NCI-H187 (cell line): Measurements from ENCODE around the gene RALGAPA2.

Experiments
- DNase-seq, 2 experiments: peaks; one replicate each; lab custom pipeline; 2025; lab: John Stamatoyannopoulos, UW

Gene RALGAPA2

DNA sequence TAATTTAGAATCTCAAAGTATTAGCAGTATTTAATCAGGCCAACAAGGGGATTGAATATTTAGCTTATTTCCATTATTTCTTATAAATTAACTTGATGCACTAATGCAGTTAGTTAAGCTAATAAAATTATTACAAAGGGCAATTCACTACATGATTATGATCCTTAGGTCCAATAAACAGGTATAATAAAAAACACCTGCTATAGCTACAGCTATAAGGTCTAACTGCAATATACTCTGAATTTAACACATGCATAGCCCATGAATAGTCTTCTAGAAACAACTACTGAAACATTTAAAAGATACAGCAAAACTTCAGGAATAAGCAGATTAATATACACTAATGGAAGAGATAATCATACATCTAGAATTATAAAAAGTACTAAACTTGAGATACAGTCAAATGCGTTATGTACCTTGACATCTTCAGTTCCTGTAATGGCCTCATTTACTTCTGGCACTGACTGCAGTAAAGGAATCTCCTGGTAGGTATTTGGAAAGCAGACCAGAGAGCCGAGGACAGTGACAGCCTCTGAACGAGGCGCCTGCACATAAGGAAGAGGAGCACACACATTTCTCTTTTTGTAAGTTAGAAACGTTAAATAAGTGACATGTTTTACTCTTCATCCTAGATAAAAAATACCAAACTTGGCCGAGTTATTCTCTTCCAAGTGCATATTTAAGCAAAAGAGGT, 176.1 kb downstream of the RALGAPA2 start:
- no peak for DNase-seq

DNA sequence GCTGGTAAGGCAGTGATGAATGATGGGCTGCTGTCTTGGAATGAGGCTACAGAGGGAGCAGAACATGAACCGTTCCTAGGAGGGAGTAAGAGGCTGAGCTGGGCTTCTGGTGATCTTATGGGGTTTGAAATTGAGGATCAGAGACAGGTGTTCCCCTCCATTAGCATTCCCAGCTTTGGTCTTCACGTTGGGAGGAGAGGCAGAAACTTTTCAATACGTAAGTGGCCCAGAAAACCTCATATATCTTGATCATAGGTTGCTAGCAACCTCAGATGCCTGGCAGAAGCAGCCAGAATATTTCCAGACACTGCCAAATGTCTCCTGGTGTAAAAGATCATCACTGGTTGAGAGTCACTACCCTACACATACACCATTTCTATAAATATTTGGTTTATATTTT, 177.4 kb downstream of the RALGAPA2 start:
- no peak for DNase-seq

- DNase-seq: no peak
These were observed 181.2 kb downstream of the RALGAPA2 start for GRCh38 chr20:20531283-20531682.

DNA sequence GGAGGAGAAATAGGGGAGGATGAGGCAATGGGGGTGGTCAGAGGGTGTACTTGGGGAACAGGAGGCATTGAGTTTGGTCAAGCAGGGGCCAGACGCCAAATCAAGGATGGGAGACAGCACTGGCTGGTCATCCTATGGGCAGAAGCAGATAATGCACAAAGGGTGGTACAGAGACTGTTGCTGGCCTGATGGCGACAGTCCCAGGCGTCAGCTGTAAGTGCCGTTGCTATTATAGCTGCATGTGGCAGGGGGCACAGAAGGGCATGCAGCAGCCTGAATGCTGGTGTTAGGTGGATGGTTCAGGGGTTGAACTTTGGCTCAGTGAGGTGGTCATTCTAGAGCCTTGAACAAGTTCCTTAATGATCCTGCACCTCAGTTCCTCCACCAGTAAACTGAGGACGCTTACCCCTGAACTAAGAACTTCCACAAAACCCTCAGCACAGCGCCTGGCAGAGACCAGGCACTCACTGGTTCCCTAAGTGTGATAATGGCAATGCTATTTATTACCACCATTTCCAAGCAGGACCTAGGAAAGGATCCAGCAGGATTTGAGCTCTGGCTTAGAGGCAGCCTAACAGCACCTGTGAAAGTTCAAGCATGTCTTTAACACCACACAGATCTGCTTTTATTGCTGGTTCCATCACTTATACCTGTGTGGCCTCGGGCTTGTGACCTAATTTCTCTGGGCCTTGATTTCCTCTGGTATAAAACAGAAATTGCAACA, 181.9 kb downstream of the RALGAPA2 start:
- DNase-seq: no peak

GRCh38 chr20:20529597-20529996, 182.8 kb downstream of the RALGAPA2 start:
- DNase-seq: no peak

- no peak for DNase-seq
These were observed 183.6 kb downstream of the RALGAPA2 start for GRCh38 chr20:20528861-20529260.

- no peak for DNase-seq
These were observed 184.8 kb downstream of the RALGAPA2 start for GRCh38 chr20:20527661-20528060.

DNA sequence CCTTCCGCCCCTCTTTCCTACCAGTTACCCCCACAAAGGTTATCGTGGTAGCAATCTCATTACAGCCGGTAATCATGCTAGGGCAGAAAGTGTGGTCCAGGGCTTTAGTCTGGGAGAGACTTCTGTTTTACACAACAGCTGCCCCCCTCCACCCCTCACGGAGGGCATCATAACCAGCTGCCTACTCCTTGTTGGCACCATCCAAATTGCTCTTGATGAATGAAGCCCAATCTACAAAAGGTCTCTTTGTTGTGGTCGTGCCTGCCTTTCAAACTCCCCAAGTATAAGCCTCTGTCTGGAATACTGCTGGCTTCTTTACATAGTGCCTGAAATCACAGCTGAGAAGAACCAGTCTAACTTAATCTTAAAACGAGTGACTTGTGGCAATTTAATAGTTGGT, 186.7 kb downstream of the RALGAPA2 start:
- no peak for DNase-seq

- no peak for DNase-seq
These were observed 187.2 kb downstream of the RALGAPA2 start for GRCh38 chr20:20525214-20525613.

GRCh38 chr20:20524756-20525155, 187.7 kb downstream of the RALGAPA2 start:
- no peak for DNase-seq

DNA sequence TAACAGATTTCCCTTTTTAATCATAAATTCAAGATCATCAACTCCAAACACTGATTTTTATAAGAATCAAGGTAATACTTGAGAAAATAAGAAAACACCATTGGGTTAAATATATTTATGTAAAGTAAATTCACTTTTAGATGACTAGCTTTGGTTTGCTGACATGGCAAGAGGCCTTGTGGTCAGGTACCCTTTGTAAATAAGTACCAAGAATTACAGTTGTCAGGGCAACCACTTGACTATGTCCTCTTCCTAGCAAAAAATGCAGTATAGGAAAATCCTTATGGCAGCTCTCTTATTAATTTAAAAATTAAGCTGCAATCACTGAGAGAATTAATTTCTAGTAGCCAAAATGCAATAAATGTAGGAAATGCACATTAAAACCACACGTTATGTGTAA, 190.7 kb downstream of the RALGAPA2 start:
- DNase-seq: no peak

- no peak for DNase-seq
These were observed 191.7 kb downstream of the RALGAPA2 start for GRCh38 chr20:20520776-20521175.

DNA sequence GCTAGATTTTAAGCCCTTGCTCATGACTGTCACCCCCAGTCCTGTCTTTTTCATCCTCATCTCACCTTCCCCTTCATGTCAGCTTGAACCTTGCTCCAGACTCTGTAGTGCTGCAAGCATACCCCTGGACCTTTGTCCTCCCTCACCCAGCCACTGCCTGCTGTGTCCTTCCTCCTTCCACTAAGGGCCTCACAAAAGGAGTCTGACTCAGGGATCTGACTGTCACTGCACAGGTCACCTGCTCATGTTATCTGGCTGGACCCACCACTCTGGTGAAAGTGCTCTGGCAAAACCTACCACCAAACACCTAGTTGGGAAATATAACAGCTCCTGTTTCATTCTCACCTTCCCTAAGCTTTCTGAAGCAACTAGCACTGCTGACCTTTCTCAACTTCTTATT, 193.2 kb downstream of the RALGAPA2 start:
- no peak for DNase-seq

DNA sequence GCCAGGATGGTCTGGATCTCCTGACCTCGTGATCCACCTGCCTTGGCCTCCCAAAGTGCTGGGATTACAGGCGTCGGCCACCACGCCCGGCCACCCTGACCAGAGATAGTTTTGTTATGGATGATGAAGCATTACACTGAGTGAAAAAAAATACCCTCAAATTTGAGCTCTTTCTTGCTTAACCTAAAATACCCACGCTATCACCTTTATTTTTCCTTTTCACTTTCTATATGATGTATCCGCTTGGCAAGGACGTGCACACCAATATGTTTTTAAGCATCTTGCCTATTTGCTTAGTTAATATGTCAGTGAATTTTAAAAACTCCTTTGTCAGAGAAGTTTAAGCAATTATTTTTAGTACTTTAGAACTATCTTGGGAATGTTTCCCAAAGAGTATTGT, 194.2 kb downstream of the RALGAPA2 start:
- DNase-seq: no peak

- DNase-seq: no peak
These were observed 195.1 kb downstream of the RALGAPA2 start for GRCh38 chr20:20517296-20517695.

DNA sequence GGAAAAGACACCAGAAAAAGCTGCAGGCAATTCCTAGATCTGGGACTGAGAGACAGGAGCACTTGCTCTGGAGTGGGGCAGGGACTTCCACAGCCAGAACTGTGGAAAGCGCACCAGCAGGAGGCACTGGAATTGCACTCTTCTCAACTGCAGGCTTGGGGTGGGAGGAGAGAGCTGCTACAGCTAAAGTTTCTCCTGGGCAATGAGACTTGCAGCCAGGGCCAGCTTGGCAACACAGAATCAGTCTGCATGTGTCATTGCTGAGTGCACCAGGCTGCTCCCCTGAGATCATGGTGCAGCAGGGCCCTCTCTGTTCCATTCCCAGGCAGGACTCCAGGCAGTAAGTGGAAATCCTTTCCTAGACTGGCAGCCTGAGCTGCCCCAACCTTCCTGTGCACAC, 198.7 kb downstream of the RALGAPA2 start:
- no peak for DNase-seq

GRCh38 chr20:20505554-20505953, 206.9 kb downstream of the RALGAPA2 start:
- DNase-seq: no peak

- DNase-seq: no peak
These were observed 208.5 kb downstream of the RALGAPA2 start for GRCh38 chr20:20503777-20504530.

GRCh38 chr20:20501128-20501527, 211.3 kb downstream of the RALGAPA2 start:
- DNase-seq: no peak

DNA sequence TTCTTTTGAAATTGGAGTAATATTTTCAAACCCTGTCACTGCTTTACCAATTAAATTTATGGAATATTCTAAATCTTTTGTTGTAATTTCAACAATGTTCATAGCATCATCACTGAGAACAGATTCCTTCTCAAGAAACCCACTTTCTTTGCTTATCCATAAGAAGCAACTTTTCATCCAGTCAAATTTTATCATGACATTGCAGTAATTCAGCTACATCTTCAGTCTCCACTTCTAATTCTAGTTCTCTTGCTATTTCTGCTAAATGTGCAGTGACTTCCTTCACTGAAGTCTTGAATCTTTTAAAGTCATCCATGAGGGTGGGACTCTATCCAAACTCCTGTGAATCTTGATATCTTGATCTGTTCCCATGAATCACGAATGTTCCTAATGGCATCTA, 212.1 kb downstream of the RALGAPA2 start:
- DNase-seq: no peak

GRCh38 chr20:20499439-20499838, 213.0 kb downstream of the RALGAPA2 start:
- no peak for DNase-seq

DNA sequence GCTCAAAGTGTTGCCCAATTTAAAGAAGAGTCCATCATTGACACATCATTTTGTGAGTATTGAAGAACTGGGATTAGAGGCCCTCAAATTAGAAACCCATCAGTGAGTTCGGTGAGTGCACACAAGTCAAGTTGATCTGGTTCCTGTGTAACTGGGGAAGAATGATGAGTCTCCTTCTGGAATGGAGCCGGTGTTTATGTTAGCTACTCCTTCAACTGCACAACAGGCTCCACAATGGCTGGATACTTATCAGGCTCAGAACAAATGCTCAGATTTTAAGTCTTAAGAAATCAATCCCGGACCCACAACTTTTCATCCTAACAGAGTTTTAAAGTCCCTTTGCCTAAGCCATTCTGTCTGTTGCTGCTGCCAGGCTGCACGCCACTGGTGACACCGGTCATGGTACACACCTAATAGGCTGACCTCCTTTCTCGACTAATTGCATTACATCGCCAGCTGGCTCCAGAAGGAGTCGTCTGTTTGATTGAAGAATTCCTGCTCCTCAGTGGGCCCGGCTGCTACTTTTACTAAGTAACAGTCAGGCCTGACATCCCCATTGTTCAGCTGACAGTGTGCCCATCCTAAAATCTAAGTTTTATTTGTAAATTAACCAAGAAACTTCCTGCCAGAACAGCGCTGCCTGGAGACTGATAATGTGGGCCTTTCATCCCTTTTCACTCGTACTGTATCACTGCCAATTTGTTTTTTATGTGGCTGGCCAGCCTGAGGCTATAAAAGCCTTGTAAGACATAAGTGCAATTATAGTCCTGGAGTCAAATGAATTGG, 214.2 kb downstream of the RALGAPA2 start:
- DNase-seq: no peak
